Gastroesophageal sphincter (tissue), 4 donors: ENCODE results near the gene ERP44. TPM values are rescaled to one million over a fixed set of nuclear protein-coding genes. Genes with fewer than 3 reads are reported as not detected.
A peak's percentile ranks its signal among the peaks of the same experiment; 100 is the strongest.

Experiments used
- ATAC-seq: fragments of 150-250 bp; one replicate; pipeline ENCODE4 v1.9.1; 2016; ENCODE audit warnings: mild to moderate bottlenecking, moderate library complexity
- H3K27ac ChIP-seq, 4 donors: fragments of 200-600 bp; sonication (generic) in 3 of 4; 1 replicate in 3 of 4; 2 replicates in 1 of 4; pipeline ENCODE4 v1.5.1; 2016 to 2019
- H3K27me3 ChIP-seq: fragments of 200-600 bp; sonication (generic); one replicate; pipeline ENCODE4 v1.5.1; 2019
- H3K36me3 ChIP-seq, 2 donors: fragments of 200-600 bp; sonication (generic); one replicate each; pipeline ENCODE4 v1.5.1; 2019; ENCODE audit warnings: control low read depth in 1 of 2
- H3K4me1 ChIP-seq, 3 donors: fragments of 200-600 bp; sonication (generic); 1 replicate in 2 of 3; 2 replicates in 1 of 3; pipeline ENCODE4 v1.5.1; 2016 to 2019; ENCODE audit warnings: control low read depth in 2 of 3
- H3K4me3 ChIP-seq, 2 donors: fragments of 200-600 bp; sonication (generic); one replicate each; pipeline ENCODE4 v1.5.1; 2019; ENCODE audit warnings: mild to moderate bottlenecking in 1 of 2, moderate library complexity in 1 of 2
- H3K9me3 ChIP-seq, 3 donors: fragments of 200-600 bp; sonication (generic); one replicate each; pipeline ENCODE4 v1.5.1; 2017 to 2019; ENCODE audit warnings: control low read depth in 2 of 3
- CTCF ChIP-seq, 4 experiments: fragments of 200-600 bp in 2 of 4; fragments of 450-650 bp in 2 of 4; sonication (generic) in 1 of 4; IDR thresholded peaks; one replicate each; pipeline ENCODE4 v1.5.1; 2017 to 2019; ENCODE audit warnings: antibody characterized with exemption in 4 of 4, mild to moderate bottlenecking in 2 of 4, moderate library complexity in 2 of 4
- EP300 ChIP-seq: sonication (generic); formaldehyde crosslinking; IDR thresholded peaks from one replicate; pipeline ENCODE4 v1.6.1; 2017; ENCODE audit warnings: antibody characterized with exemption, mild to moderate bottlenecking
- POLR2A ChIP-seq, 2 donors: fragments of 450-650 bp; IDR thresholded peaks; one replicate each; pipeline ENCODE4 v1.6.1; 2017; ENCODE audit warnings: antibody characterized with exemption in 2 of 2, mild to moderate bottlenecking in 2 of 2, moderate library complexity in 1 of 2
- POLR2AphosphoS5 ChIP-seq: sonication (generic); formaldehyde crosslinking; IDR thresholded peaks from one replicate; pipeline ENCODE4 v1.6.1; 2017; ENCODE audit warnings: antibody characterized with exemption
- WGBS, 2 donors: methylation state at CpG; one replicate each; pipeline ENCODE4 v1.1.5; 2018; ENCODE audit warnings: low coverage in 1 of 2; 5-methylcytosine and 5-hydroxymethylcytosine counted together
- total RNA-seq, 4 donors: library from RNA; depleted of rRNA; stranded (reverse); fragments of >200 nt; gene quantifications; one replicate each; pipeline ENCODE4 v1.1.0, GENCODE V29; 2016

ERP44 gene
- total RNA-seq, 4 donors from 2014 or later: 13.7 to 19.2 (median 13.8) TPM

GRCh38 chr9:100033877-100034551 is 64.8 kb downstream of the ERP44 start:
- TF ChIP-seq EP300 (no peak), CTCF (IDR thresholded peaks at IDR 0.05) (no peak), POLR2A (IDR thresholded peaks at IDR 0.05) (no peak), POLR2AphosphoS5 (no peak)
- Histone ChIP-seq H3K27ac (no peak overlapping the region), H3K4me3 (no peak overlapping the region), H3K27me3 (no peaks in the 10 kb centered on the region), H3K4me1 (no peaks in the 10 kb centered on the region), H3K36me3 (peaks cover 0 to 11% of the 10 kb centered on the region in 2 donors), H3K9me3 (no peaks in the 10 kb centered on the region)
- 75 to 81% methylated on average over 2 to 3 of the region's 3 CpGs for WGBS, 2 donors
- no peak for ATAC-seq

GRCh38 chr9:100030548-100030947 is 68.3 kb downstream of the ERP44 start:
- TF ChIP-seq CTCF (IDR thresholded peaks at IDR 0.05): no peak
- no peak for TF ChIP-seq POLR2A (IDR thresholded peaks at IDR 0.05)
- no peak for TF ChIP-seq POLR2AphosphoS5
- no peak for TF ChIP-seq EP300
- H3K36me3 ChIP-seq: peaks cover 0 to 10% of the 10 kb centered on the region in 2 donors
- H3K9me3 ChIP-seq: no peaks in the 10 kb centered on the region
- H3K4me3 ChIP-seq: no peak overlapping the region
- WGBS, 2 donors: 100% methylated on average over 1 of the region's 2 CpGs; no CpG with 5 or more reads in 1 of the 2 donors
- no peaks in the 10 kb centered on the region for H3K4me1 ChIP-seq
- no peak for ATAC-seq
- H3K27ac ChIP-seq: no peak overlapping the region
- no peaks in the 10 kb centered on the region for H3K27me3 ChIP-seq

- Histone ChIP-seq H3K9me3 (peaks cover 0 to 9% (median 0%) of the 10 kb centered on the region in 3 donors), H3K4me3 (no peak overlapping the region), H3K27ac (no peak overlapping the region), H3K27me3 (no peaks in the 10 kb centered on the region), H3K36me3 (peaks cover 0 to 16% of the 10 kb centered on the region in 2 donors), H3K4me1 (no peaks in the 10 kb centered on the region)
- no peak for TF ChIP-seq EP300
- no peak for TF ChIP-seq CTCF (IDR thresholded peaks at IDR 0.05)
- TF ChIP-seq POLR2A (IDR thresholded peaks at IDR 0.05): no peak
- no peak for TF ChIP-seq POLR2AphosphoS5
- no peak for ATAC-seq
- 74 to 78% methylated on average over 3 of the region's 3 CpGs for WGBS, 2 donors
These were observed 69.5 kb downstream of the ERP44 start for GRCh38 chr9:100029251-100029650.

- Histone ChIP-seq H3K9me3 (peaks cover 0 to 9% (median 0%) of the 10 kb centered on the region in 3 donors), H3K4me3 (no peak overlapping the region), H3K27me3 (no peaks in the 10 kb centered on the region), H3K36me3 (peaks cover 0 to 16% of the 10 kb centered on the region in 2 donors), H3K4me1 (no peaks in the 10 kb centered on the region), H3K27ac (no peak overlapping the region)
- WGBS, 2 donors: 58 to 100% methylated on average over 1 to 2 of the region's 2 CpGs
- peak; percentile 66 for ATAC-seq
- TF ChIP-seq EP300: no peak
- TF ChIP-seq CTCF (IDR thresholded peaks at IDR 0.05): peak; percentile 71 to 90 (median 82)
These were observed 70.5 kb downstream of the ERP44 start for GRCh38 chr9:100028201-100028784.

- H3K4me1 ChIP-seq: no peaks in the 10 kb centered on the region
- no peak overlapping the region for H3K27ac ChIP-seq
- H3K9me3 ChIP-seq: peaks cover 0 to 9% (median 0%) of the 10 kb centered on the region in 3 donors
- peaks cover 0 to 16% of the 10 kb centered on the region in 2 donors for H3K36me3 ChIP-seq
- ATAC-seq: no peak
- TF ChIP-seq POLR2AphosphoS5 (no peak), EP300 (no peak), CTCF (IDR thresholded peaks at IDR 0.05) (no peak), POLR2A (IDR thresholded peaks at IDR 0.05) (no peak)
- H3K27me3 ChIP-seq: no peaks in the 10 kb centered on the region
- WGBS, 2 donors: 45 to 65% methylated on average over 2 of the region's 2 CpGs
- no peak overlapping the region for H3K4me3 ChIP-seq
These were observed 71.3 kb downstream of the ERP44 start for GRCh38 chr9:100027543-100027942.
